ENCODE results near the gene TFEC.
"Not testable (repeated sequence)": the region's sequence is repeated elsewhere in the genome, so short reads cannot be mapped to it uniquely, and the experiment has no call there.

The TFEC gene

DNA sequence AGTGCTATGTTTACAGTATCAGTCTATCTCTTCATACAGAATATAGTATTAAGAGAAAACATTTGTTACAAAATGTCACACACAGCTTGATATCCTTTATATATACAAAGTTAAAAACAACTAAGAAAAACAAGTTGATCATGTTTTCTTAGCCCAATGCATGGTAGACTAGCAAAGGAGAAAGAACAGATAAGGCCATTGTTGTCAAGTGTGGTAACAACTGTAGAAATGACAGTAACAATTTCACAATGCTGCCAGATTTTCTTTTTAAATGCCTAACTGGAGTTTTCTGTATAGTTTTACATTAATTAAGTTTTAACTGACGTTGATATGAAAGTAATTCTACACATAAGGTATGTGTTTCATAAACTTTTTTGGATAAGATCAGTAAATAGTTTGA, 65.8 kb downstream of the TFEC start:
- Histone ChIP-seq H3K27me3 (ENCODE audit: low read depth, low read length) (no peaks in the 10 kb centered on the region), H3K27ac (ENCODE audit: low read length) (no peak overlapping the region), H3K4me1 (ENCODE audit: control insufficient read depth in 1 of 2, insufficient read depth in 2 of 2, low read length in 2 of 2) (no peaks in the 10 kb centered on the region), H3K9me3 (ENCODE audit: control insufficient read depth in 1 of 2, low read length in 2 of 2) (no peaks in the 10 kb centered on the region), H3K4me3 (ENCODE audit: low read depth in 1 of 2, low read length in 2 of 2) (no peak overlapping the region), H3K36me3 (ENCODE audit: control insufficient read depth in 1 of 2, insufficient read depth in 2 of 2, low read length in 2 of 2) (no peaks in the 10 kb centered on the region)

DNA sequence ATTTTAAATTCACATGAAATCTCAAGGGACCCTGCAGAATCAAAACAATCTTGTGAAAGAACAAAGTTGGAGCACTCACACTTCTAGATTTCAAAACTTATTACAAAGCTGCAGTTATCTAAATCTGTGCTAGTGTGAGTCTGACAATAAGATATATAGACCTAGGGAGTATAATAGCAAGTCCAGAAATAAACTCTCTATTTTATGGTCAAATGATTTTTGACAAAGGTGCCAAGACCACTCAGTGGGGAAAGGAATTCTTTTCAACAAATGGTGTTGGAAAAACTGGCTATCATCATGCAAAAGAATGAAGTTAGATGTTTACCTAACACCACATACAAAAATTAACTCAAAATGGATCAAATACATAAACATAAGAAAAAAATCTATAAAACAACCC, 68.2 kb downstream of the TFEC start:
- Histone ChIP-seq H3K4me1 (ENCODE audit: control insufficient read depth in 1 of 2, insufficient read depth in 2 of 2, low read length in 2 of 2) (no peaks in the 10 kb centered on the region), H3K27ac (ENCODE audit: low read length) (no peak overlapping the region), H3K27me3 (ENCODE audit: low read depth, low read length) (no peaks in the 10 kb centered on the region), H3K36me3 (ENCODE audit: control insufficient read depth in 1 of 2, insufficient read depth in 2 of 2, low read length in 2 of 2) (no peaks in the 10 kb centered on the region), H3K4me3 (ENCODE audit: low read depth in 1 of 2, low read length in 2 of 2) (no peak overlapping the region), H3K9me3 (ENCODE audit: control insufficient read depth in 1 of 2, low read length in 2 of 2) (no peaks in the 10 kb centered on the region)

DNA sequence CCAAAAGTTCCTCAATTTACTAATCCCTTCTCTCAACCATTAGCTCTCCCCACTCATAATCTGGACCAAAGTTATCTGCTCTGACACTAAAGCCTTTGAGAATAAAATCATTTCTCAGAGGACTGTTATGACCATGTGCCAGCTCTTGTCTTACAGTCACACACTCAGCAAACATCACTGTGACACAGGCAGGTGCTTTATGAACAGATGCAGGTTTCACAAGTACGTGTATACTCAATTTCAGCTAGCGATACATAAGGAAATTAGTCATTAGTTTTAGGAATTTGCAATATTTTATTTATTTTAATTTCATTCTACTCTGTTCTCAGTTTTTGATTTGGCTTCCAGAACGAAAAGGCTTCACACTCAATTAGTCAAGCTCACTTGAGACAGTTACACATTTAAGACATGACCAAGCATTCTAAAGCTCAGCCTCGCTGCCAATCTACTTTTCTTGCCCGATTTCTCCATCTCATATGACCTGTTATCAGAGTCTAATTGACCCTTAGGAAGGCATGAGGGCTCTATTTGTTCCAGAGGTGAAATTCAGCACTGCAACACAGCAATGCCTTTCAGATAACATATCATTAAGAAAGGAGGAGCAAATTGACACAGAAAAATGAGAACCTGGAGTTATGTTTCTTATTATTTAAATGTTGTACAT, 76.8 kb downstream of the TFEC start:
- H3K4me3 ChIP-seq (ENCODE audit: low read depth in 1 of 2, low read length in 2 of 2) = no peak overlapping the region
- H3K9me3 ChIP-seq (ENCODE audit: control insufficient read depth in 1 of 2, low read length in 2 of 2) = no peaks in the 10 kb centered on the region
- no peaks in the 10 kb centered on the region for H3K27me3 ChIP-seq (ENCODE audit: low read depth, low read length)
- H3K27ac ChIP-seq (ENCODE audit: low read length) = no peak overlapping the region
- no peaks in the 10 kb centered on the region for H3K36me3 ChIP-seq (ENCODE audit: control insufficient read depth in 1 of 2, insufficient read depth in 2 of 2, low read length in 2 of 2)
- H3K4me1 ChIP-seq (ENCODE audit: control insufficient read depth in 1 of 2, insufficient read depth in 2 of 2, low read length in 2 of 2) = no peaks in the 10 kb centered on the region

DNA sequence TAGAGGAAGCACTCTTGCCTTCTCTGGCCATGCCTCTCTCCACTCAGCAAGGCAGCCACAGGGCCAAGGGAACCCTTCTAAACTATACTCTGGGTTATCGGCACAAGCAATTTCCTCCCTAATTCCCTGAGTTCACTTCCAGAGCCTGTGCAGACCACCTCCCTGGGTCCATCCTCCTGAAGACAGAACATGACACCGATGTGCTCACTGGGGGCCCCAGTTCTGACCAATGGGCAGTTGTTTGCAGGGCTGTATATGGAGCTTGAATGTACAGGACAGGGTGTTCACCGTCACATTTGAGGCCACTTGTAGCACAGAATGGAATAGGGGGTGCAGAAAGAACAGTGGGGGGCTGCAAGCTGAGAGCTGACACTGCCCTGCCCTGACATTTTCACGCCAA, 77.7 kb downstream of the TFEC start:
- H3K4me1 ChIP-seq (ENCODE audit: control insufficient read depth in 1 of 2, insufficient read depth in 2 of 2, low read length in 2 of 2) = no peaks in the 10 kb centered on the region

DNA sequence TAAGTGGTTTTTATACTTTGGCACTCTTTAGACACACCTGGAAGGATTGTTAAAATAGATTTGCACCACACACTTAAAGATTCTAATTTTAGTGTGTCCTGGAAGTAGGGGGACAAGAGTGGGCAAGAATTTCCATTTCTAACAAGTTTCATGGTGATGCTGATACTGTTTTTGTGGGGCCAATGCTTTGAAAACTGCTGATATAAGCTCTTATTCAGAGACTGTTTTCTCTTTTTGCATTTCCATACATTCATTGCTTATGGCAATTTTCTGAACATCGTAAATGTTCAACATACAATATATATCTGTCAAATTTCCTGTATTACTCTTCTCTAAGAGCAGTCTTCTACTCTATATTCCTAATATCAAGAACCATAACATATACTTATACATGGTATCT, 79.0 kb downstream of the TFEC start:
- no peak overlapping the region for H3K27ac ChIP-seq (ENCODE audit: low read length)
- H3K9me3 ChIP-seq (ENCODE audit: control insufficient read depth in 1 of 2, low read length in 2 of 2) = no peaks in the 10 kb centered on the region

More for the DNA sequence above, 77.7 kb downstream of the TFEC start:
- Histone ChIP-seq H3K9me3 (ENCODE audit: control insufficient read depth in 1 of 2, low read length in 2 of 2) (no peaks in the 10 kb centered on the region), H3K27ac (ENCODE audit: low read length) (no peak overlapping the region), H3K36me3 (ENCODE audit: control insufficient read depth in 1 of 2, insufficient read depth in 2 of 2, low read length in 2 of 2) (no peaks in the 10 kb centered on the region), H3K27me3 (ENCODE audit: low read depth, low read length) (no peaks in the 10 kb centered on the region), H3K4me3 (ENCODE audit: low read depth in 1 of 2, low read length in 2 of 2) (no peak overlapping the region)

DNA sequence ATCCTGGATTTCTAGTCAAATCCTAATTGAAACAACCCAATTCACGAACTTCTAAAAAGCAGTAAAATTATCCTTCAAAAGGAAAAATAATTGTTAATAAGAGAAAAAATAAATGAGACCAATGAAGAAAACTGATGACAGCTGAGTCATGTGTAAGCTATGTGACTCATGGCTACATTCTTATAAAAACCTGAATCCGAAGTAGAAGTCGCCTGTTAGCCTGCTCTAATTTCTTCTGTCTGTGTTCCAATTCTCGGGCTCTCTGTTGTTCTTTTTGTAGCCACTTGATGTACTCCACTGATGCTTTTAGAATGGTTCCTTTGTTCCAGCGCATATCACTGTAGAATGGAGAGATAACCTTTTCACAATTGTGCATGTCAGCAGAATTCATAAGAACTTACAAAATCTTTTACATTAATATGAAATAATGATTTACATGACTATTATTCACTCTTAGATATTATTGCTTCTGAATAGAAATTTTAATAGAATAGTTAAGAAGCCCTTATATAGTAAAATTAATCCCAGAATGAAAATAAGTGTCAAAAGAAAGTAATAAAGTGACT, 88.8 kb downstream of the TFEC start:
- Histone ChIP-seq H3K4me3 (ENCODE audit: low read depth in 1 of 2, low read length in 2 of 2) (no peak overlapping the region), H3K4me1 (ENCODE audit: control insufficient read depth in 1 of 2, insufficient read depth in 2 of 2, low read length in 2 of 2) (no peaks in the 10 kb centered on the region), H3K36me3 (ENCODE audit: control insufficient read depth in 1 of 2, insufficient read depth in 2 of 2, low read length in 2 of 2) (no peaks in the 10 kb centered on the region), H3K27me3 (ENCODE audit: low read depth, low read length) (no peaks in the 10 kb centered on the region), H3K9me3 (ENCODE audit: control insufficient read depth in 1 of 2, low read length in 2 of 2) (no peaks in the 10 kb centered on the region), H3K27ac (ENCODE audit: low read length) (no peak overlapping the region)

More for the DNA sequence above, 79.0 kb downstream of the TFEC start:
- Histone ChIP-seq H3K4me3 (ENCODE audit: low read depth in 1 of 2, low read length in 2 of 2) (no peak overlapping the region), H3K36me3 (ENCODE audit: control insufficient read depth in 1 of 2, insufficient read depth in 2 of 2, low read length in 2 of 2) (no peaks in the 10 kb centered on the region), H3K4me1 (ENCODE audit: control insufficient read depth in 1 of 2, insufficient read depth in 2 of 2, low read length in 2 of 2) (no peaks in the 10 kb centered on the region), H3K27me3 (ENCODE audit: low read depth, low read length) (no peaks in the 10 kb centered on the region)

DNA sequence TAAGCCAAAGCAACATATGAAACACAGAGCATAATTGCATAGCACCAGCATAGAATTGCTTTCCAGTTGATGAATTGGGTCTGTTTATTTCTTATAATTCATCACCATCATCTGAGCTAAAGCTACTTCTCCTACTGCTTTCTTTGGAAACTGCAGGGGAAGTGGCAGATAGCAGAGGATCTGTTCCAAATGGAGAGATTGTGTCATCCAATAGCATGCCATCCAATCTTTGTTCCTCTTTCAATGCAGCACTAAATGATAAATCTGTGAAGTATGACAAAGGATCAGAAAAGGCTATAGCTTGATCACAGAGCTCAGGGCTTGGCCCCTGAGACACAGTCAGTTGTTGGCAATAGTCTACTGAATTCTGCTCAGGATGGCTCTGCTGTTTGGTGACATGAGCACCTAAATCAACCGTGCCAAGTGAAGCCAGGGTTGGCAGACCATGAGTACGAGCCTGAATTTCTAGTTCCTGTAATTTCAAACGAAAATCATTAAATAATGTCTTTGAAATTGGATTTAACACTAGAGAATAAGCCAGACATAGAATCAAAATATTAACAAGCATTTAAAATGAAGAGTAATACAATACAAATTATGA, 90.0 kb downstream of the TFEC start:
- H3K27ac ChIP-seq (ENCODE audit: low read length) = no peak overlapping the region
- no peaks in the 10 kb centered on the region for H3K36me3 ChIP-seq (ENCODE audit: control insufficient read depth in 1 of 2, insufficient read depth in 2 of 2, low read length in 2 of 2)
- no peaks in the 10 kb centered on the region for H3K9me3 ChIP-seq (ENCODE audit: control insufficient read depth in 1 of 2, low read length in 2 of 2)
- H3K27me3 ChIP-seq (ENCODE audit: low read depth, low read length) = no peaks in the 10 kb centered on the region
- H3K4me1 ChIP-seq (ENCODE audit: control insufficient read depth in 1 of 2, insufficient read depth in 2 of 2, low read length in 2 of 2) = no peaks in the 10 kb centered on the region
- H3K4me3 ChIP-seq (ENCODE audit: low read depth in 1 of 2, low read length in 2 of 2) = no peak overlapping the region

DNA sequence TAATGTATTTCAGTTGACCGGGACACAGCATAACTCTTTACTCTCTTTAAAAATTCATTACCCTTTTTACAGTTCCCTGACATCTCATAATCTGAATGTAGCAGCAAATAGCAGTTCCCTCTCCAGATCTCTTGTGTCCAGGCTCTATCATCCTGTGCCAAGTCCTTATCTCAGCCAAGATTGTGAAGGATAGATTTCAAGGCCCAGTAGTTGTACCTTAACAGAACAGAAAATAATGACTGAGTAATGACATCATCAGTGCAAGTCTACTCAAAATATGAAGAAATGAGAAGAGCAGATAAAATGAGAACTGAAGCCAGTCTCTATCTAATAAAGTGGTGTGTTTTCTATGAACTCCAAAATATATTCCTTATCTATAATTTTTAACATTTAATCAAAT, 92.6 kb downstream of the TFEC start:
- Histone ChIP-seq H3K4me3 (ENCODE audit: low read depth in 1 of 2, low read length in 2 of 2) (no peak overlapping the region), H3K27me3 (ENCODE audit: low read depth, low read length) (no peaks in the 10 kb centered on the region), H3K36me3 (ENCODE audit: control insufficient read depth in 1 of 2, insufficient read depth in 2 of 2, low read length in 2 of 2) (no peaks in the 10 kb centered on the region), H3K4me1 (ENCODE audit: control insufficient read depth in 1 of 2, insufficient read depth in 2 of 2, low read length in 2 of 2) (no peaks in the 10 kb centered on the region), H3K27ac (ENCODE audit: low read length) (no peak overlapping the region), H3K9me3 (ENCODE audit: control insufficient read depth in 1 of 2, low read length in 2 of 2) (no peaks in the 10 kb centered on the region)

DNA sequence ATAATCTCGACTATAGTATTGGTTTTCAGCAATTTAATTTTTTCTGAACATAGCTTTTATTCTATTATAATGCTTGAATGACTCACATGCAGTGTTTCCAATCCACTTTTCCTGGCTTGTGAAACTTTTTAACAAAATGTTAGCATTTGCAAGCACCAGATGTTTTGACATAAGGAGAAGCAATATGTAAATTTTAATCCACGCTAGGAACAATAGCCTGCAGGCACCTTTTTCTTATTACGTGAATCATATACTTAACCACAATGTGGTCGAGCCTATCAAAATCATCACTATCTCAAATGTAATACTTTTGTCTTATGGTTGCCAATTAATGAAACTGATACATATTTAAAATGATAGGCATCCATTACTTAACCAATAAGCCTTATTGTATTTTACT, 97.1 kb downstream of the TFEC start:
- no peak overlapping the region for H3K4me3 ChIP-seq (ENCODE audit: low read depth in 1 of 2, low read length in 2 of 2)
- no peaks in the 10 kb centered on the region for H3K27me3 ChIP-seq (ENCODE audit: low read depth, low read length)
- H3K4me1 ChIP-seq (ENCODE audit: control insufficient read depth in 1 of 2, insufficient read depth in 2 of 2, low read length in 2 of 2) = no peaks in the 10 kb centered on the region
- H3K36me3 ChIP-seq (ENCODE audit: control insufficient read depth in 1 of 2, insufficient read depth in 2 of 2, low read length in 2 of 2) = no peaks in the 10 kb centered on the region
- H3K27ac ChIP-seq (ENCODE audit: low read length) = no peak overlapping the region
- H3K9me3 ChIP-seq (ENCODE audit: control insufficient read depth in 1 of 2, low read length in 2 of 2) = no peaks in the 10 kb centered on the region

DNA sequence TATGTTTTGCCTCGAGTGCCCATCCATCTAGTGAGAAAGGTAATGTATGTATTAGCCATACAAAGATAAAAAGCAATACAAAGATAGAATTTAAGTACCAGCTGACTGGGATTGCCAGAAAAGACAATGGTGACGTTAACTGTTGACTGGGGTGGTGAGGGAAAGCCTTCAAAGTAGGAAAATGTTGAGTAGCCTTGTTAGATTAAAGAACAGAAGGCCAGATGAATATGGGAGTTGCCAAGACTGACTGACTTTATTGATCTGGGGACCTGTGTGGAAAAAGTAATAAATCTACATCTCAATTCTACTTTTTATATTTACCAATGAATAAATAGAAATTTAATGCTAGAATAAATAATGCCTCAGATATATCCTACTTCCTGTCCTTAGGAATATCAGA, 97.7 kb downstream of the TFEC start:
- Histone ChIP-seq H3K9me3 (ENCODE audit: control insufficient read depth in 1 of 2, low read length in 2 of 2) (no peaks in the 10 kb centered on the region), H3K4me3 (ENCODE audit: low read depth in 1 of 2, low read length in 2 of 2) (no peak overlapping the region), H3K36me3 (ENCODE audit: control insufficient read depth in 1 of 2, insufficient read depth in 2 of 2, low read length in 2 of 2) (no peaks in the 10 kb centered on the region), H3K4me1 (ENCODE audit: control insufficient read depth in 1 of 2, insufficient read depth in 2 of 2, low read length in 2 of 2) (no peaks in the 10 kb centered on the region), H3K27ac (ENCODE audit: low read length) (no peak overlapping the region), H3K27me3 (ENCODE audit: low read depth, low read length) (no peaks in the 10 kb centered on the region)

DNA sequence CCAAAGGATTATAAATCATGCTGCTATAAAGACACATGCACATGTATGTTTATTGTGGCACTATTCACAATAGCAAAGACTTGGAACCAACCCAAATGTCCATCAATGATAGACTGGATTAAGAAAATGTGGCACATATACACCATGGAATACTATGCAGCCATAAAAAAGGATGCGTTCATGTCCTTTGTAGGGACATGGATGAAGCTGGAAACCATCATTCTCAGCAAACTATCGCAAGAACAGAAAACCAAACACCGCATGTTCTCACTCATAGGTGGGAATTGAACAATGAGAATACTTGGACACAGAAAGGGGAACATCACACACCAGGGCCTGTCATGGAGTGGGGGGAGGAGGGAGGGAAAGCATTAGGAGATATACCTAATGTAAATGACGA, 100.4 kb downstream of the TFEC start:
- not testable (repeated sequence) for H3K4me1 ChIP-seq (ENCODE audit: control insufficient read depth in 1 of 2, insufficient read depth in 2 of 2, low read length in 2 of 2); H3K27ac ChIP-seq (ENCODE audit: low read length); H3K36me3 ChIP-seq (ENCODE audit: control insufficient read depth in 1 of 2, insufficient read depth in 2 of 2, low read length in 2 of 2); H3K27me3 ChIP-seq (ENCODE audit: low read depth, low read length); H3K9me3 ChIP-seq (ENCODE audit: control insufficient read depth in 1 of 2, low read length in 2 of 2); H3K4me3 ChIP-seq (ENCODE audit: low read depth in 1 of 2, low read length in 2 of 2)

DNA sequence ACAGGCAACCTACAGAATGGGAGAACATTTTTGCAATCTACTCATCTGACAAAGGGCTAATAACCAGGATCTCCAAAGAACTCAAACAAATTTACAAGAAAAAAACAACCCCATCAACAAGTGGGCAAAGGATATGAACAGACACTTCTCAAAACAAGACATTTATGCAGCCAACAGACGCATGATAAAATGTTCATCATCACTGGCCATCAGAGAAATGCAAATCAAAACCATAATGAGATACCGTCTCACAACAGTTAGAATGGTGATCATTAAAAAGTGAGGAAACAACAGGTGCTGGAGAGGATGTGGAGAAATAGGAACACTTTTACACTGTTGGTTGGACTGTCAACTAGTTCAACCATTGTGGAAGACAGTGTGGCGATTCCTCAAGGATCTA, 100.8 kb downstream of the TFEC start:
- H3K9me3 ChIP-seq (ENCODE audit: control insufficient read depth in 1 of 2, low read length in 2 of 2); H3K4me1 ChIP-seq (ENCODE audit: control insufficient read depth in 1 of 2, insufficient read depth in 2 of 2, low read length in 2 of 2); H3K4me3 ChIP-seq (ENCODE audit: low read depth in 1 of 2, low read length in 2 of 2); H3K27ac ChIP-seq (ENCODE audit: low read length); H3K27me3 ChIP-seq (ENCODE audit: low read depth, low read length); H3K36me3 ChIP-seq (ENCODE audit: control insufficient read depth in 1 of 2, insufficient read depth in 2 of 2, low read length in 2 of 2): not testable (repeated sequence)
